HFFc6 (cell line): ENCODE measurements around the gene MAP1B. TPM values are rescaled to one million over a fixed set of nuclear protein-coding genes. Genes with fewer than 3 reads are reported as not detected.

ENCODE experiments used
- DNase-seq: peaks from one replicate; pipeline ENCODE4 v3.0.0-alpha.2; 2018
- H3K27ac Mint-ChIP-seq: 2 replicates; pipeline ENCODE4 v1.8.0; 2020; ENCODE audit warnings: mild to moderate bottlenecking, mixed read lengths
- H3K27me3 Mint-ChIP-seq: 2 replicates; pipeline ENCODE4 v1.8.0; 2021; ENCODE audit warnings: mild to moderate bottlenecking, moderate library complexity, mixed read lengths; ENCODE audit not compliant: insufficient read depth
- H3K36me3 Mint-ChIP-seq: 2 replicates; pipeline ENCODE4 v1.8.0; 2021; ENCODE audit warnings: low read depth, mixed read lengths
- H3K4me1 Mint-ChIP-seq: 2 replicates; pipeline ENCODE4 v1.8.0; 2020; ENCODE audit warnings: low read depth, mixed read lengths
- H3K4me3 Mint-ChIP-seq: 2 replicates; pipeline ENCODE4 v1.8.0; 2020; ENCODE audit warnings: mild to moderate bottlenecking, moderate library complexity, mixed read lengths
- H3K9me3 Mint-ChIP-seq: 2 replicates; pipeline ENCODE4 v1.8.0; 2020; ENCODE audit warnings: mild to moderate bottlenecking, mixed read lengths
- long read RNA-seq: library from polyadenylated mRNA; unstranded; transcript quantifications from one replicate; pipeline ENCODE4 v2.0.0, GENCODE V29; 2019
- total RNA-seq, 6 experiments: library from RNA; stranded (reverse); fragmentation: NEBNext Ultra II Directional; extraction: Animal tissue kit (Norgen Biotek cat#: 25700); gene quantifications; 2 replicates in 1 of 6; 3 replicates in 5 of 6; pipeline ENCODE4 v1.2.3, GENCODE V29; 2021
- TF ChIP-seq, protein P1 (sequence below): fragments of 200-600 bp; sonication (generic); IDR thresholded peaks from 2 replicates; pipeline ENCODE4 v1.5.0; 2021; ENCODE audit warnings: antibody characterized with exemption, mild to moderate bottlenecking

Gene MAP1B
- 100 to 1,000 TPM; 164 to 272 (median 235) TPM for total RNA-seq
- long read RNA-seq, partial matches to known transcripts, result 241 of 447 reads
- long read RNA-seq, other reads (novel, unspliced or antisense), result 204 of 447 reads

DNA sequence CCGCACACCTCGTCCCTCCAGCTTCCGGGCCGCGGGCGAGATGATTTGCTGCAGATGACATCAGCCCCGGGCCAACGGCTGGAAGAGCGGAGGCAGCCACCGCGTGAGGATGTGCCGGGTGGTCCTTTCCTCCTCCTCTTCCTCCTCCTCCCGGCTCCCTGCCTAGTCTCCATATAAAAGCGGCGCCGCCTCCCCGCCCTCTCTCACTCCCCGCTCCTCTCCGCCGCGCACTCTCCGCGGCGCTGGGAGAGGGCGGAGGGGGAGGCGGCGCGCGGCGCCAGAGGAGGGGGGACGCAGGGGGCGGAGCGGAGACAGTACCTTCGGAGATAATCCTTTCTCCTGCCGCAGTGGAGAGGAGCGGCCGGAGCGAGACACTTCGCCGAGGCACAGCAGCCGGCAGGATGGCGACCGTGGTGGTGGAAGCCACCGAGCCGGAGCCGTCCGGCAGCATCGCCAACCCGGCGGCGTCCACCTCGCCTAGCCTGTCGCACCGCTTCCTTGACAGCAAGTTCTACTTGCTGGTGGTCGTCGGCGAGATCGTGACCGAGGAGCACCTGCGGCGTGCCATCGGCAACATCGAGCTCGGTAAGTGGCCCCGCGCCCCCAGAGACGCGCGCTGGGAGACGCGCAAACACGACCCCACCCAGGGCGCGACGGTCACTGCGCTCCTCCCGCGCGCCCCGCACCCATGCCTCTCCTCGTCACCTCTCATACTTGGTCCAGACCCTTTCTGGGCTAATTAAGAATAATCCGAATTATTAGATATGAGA lies at the start of gene MAP1B:
MAP1B (plus strand) TSS at position 345 of the 770 bp plus-strand sequence; CDS start at position 402, 57 bp downstream.
- Mint-ChIP-seq H3K27ac (peak within 1 kb of the TSS; percentile 87), H3K4me3 (peak within 1 kb of the TSS; percentile 94), H3K27me3 (peaks cover 1% of the 10 kb centered on the region; the same call in 1 of the 2 replicates), H3K4me1 (peaks cover 39% of the 10 kb centered on the region), H3K36me3 (peaks cover 28% of the 10 kb centered on the region), H3K9me3 (no peaks in the 10 kb centered on the region)
- TF ChIP-seq, protein P1, sequence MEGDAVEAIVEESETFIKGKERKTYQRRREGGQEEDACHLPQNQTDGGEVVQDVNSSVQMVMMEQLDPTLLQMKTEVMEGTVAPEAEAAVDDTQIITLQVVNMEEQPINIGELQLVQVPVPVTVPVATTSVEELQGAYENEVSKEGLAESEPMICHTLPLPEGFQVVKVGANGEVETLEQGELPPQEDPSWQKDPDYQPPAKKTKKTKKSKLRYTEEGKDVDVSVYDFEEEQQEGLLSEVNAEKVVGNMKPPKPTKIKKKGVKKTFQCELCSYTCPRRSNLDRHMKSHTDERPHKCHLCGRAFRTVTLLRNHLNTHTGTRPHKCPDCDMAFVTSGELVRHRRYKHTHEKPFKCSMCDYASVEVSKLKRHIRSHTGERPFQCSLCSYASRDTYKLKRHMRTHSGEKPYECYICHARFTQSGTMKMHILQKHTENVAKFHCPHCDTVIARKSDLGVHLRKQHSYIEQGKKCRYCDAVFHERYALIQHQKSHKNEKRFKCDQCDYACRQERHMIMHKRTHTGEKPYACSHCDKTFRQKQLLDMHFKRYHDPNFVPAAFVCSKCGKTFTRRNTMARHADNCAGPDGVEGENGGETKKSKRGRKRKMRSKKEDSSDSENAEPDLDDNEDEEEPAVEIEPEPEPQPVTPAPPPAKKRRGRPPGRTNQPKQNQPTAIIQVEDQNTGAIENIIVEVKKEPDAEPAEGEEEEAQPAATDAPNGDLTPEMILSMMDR, result no peak
- DNase-seq, result peak; percentile 46

DNA sequence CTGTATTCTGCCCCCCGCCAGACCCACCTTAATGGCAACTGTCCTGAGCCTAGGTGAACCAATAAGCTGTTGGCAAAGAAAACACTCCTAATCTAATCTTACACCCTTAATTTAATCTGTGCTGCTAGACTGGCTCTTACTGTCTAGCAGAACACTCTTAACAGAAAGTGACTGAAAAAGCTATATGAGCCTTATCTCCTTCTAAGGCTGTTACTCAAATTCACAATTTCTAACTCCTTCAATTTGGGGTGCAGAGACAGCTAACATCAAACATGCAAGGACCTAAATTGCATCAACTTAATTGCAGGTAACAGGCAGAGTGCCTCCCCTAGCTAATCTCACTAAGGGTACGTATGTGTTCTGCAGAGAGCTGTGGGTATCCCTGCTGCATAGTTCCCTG lies 49.5 kb upstream of the MAP1B start:
- peaks cover 26% of the 10 kb centered on the region for H3K27me3 Mint-ChIP-seq
- H3K9me3 Mint-ChIP-seq, result no peaks in the 10 kb centered on the region

DNA sequence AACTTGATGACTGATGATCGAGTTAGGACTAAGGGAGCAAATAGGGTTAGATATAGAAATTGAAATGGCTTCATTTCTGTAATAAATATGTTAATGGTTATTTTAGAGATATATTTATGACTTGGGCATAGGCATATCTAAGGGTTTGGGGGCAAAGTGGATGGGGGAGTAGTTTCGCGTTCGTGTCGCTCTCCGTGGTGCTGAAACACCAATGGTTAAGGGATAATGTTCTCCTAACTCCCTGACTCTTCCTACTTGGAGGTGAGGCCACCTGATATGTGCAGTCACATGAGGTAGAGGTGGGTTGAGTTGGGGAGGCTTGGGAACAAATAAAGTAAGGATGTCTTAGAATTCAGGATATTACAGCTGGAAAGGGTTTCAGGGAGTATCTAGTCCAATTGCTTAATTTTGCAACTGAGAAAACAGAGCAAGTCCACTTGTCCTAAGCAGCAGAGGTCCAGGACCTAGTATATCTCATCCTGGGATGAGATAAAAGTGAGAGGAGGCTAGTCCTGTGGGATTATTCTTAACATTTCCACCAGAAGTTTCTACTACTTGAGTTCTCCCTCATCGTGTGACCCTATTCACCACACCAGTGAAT lies 44.0 kb upstream of the MAP1B start:
- no peak for DNase-seq
- Mint-ChIP-seq H3K4me1 (peaks cover 31% of the 10 kb centered on the region), H3K36me3 (no peaks in the 10 kb centered on the region), H3K4me3 (no peak overlapping the region), H3K27ac (no peak overlapping the region), H3K27me3 (peaks cover 4% of the 10 kb centered on the region; the same call in 1 of the 2 replicates), H3K9me3 (no peaks in the 10 kb centered on the region)
- TF ChIP-seq, protein P1, result no peak

More for the DNA sequence above, 49.5 kb upstream of the MAP1B start:
- DNase-seq, result no peak
- Mint-ChIP-seq H3K4me1 (no peaks in the 10 kb centered on the region), H3K4me3 (no peak overlapping the region), H3K36me3 (no peaks in the 10 kb centered on the region), H3K27ac (no peak overlapping the region)
- TF ChIP-seq, protein P1, result no peak

DNA sequence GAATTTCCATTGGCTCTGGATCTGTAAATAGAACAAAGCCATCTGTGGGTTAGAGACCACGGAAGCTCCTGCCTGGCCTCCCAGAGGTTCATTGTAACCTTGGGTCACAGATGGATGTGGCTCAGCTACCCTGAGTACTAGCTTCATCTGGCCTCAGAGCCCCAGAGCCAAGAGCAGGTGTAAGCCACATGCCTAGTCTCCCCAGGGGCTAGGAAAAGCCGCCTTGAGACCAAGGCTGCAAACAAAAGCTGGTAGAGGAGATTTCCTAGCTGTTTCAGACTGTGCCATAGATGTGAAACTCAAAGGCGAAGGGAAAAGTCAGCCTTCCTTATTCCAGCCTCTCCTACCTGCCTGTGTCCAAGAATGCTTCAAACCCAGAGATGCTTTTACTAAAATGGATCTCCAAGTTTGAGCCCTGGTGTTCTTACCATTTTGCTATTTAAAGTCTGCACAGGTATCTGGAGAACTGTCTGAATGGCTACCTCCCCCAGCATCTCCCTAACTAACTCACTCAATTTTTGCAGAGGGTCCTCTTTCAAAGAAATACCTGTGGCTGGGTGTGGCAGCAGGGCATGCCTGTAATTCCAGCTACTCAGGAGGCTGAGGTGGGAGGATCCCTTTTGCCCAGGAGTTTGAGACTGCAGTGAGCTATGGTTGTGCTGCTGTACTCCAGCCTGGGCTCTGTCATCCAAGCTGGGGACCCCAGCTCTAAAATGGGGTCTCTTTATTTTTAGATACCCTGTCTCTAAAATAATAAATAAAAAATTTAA lies 42.3 kb upstream of the MAP1B start:
- H3K4me1 Mint-ChIP-seq, result peaks cover 33% of the 10 kb centered on the region
- H3K4me3 Mint-ChIP-seq, result no peak overlapping the region
- DNase-seq, result no peak
- H3K36me3 Mint-ChIP-seq, result no peaks in the 10 kb centered on the region
- TF ChIP-seq, protein P1, result no peak
- no peaks in the 10 kb centered on the region for H3K9me3 Mint-ChIP-seq
- no peak overlapping the region for H3K27ac Mint-ChIP-seq
- H3K27me3 Mint-ChIP-seq, result no peaks in the 10 kb centered on the region

DNA sequence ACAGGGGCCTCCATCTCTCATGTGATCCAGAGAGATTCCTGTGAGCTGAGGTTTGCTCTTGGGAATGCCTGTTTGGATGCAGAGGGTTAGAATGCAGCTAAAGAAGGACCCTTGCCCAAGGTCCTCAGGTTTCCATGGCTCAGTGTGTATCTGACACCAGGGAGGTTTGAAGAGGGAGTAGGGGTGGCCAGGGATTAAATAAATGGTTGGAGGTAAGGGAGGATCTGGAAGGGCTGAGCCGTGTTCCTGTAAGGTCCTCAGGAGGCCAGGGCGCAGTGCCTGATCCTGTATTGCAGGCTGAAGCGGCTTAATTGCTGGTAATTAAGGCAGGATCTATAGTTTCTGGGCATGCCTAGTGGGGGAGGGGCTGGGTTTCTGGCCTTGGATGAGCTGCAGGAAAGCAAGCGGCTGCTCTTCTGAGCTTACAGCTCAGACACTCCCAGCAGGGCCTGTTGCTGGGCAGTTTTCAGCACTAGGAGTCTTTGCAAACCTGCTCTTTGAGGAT lies 41.5 kb upstream of the MAP1B start:
- peak overlapping the region; percentile 80; the same call in 1 of the 2 replicates for H3K27ac Mint-ChIP-seq
- H3K27me3 Mint-ChIP-seq, result no peaks in the 10 kb centered on the region
- peak overlapping the region; percentile 41; the same call in 1 of the 2 replicates for H3K4me3 Mint-ChIP-seq
- H3K36me3 Mint-ChIP-seq, result no peaks in the 10 kb centered on the region
- peak; percentile 37 for DNase-seq
- TF ChIP-seq, protein P1, result no peak
- H3K4me1 Mint-ChIP-seq, result peaks cover 33% of the 10 kb centered on the region
- no peaks in the 10 kb centered on the region for H3K9me3 Mint-ChIP-seq
